Bronchial epithelial cell (primary cell): ENCODE data around the gene SGCA. TPM values are rescaled to one million over a fixed set of nuclear protein-coding genes. Genes with fewer than 3 reads are reported as not detected.

Source experiments
- DNase-seq: peaks from one replicate; pipeline ENCODE4 v3.0.0-alpha.2; 2010; ENCODE audit warnings: low read depth
- FAIRE-seq: peaks from 2 replicates; lab custom pipeline; 2011; peaks lifted over from hg19 to GRCh38; lab: Jason Lieb, UNC
- H3K27me3 ChIP-seq: 2 replicates; pipeline ENCODE4 v1.5.1; 2011; ENCODE audit warnings: low read length; ENCODE audit not compliant: control insufficient read depth, insufficient read depth
- H3K36me3 ChIP-seq: 2 replicates; pipeline ENCODE4 v1.5.1; 2011; ENCODE audit warnings: low read length; ENCODE audit not compliant: control insufficient read depth, insufficient read depth
- H3K4me3 ChIP-seq: 2 replicates; pipeline ENCODE4 v1.5.1; 2011; ENCODE audit warnings: mild to moderate bottlenecking, low read depth, low read length, control low read depth
- total RNA-seq: library from RNA; depleted of rRNA; stranded (reverse); fragments of >200 nt; gene quantifications from 2 replicates; pipeline ENCODE4 v1.2.1, GENCODE V29; 2014
- TF ChIP-seq, protein P1 (sequence below): IDR thresholded peaks from 2 replicates; pipeline ENCODE4 v1.5.1; 2011; ENCODE audit warnings: mild to moderate bottlenecking, moderate library complexity, low read length, control low read depth, inconsistent platforms; ENCODE audit not compliant: insufficient read depth, severe bottlenecking

SGCA gene
- total RNA-seq, 1 donor from 2014 or later: not detected

DNA sequence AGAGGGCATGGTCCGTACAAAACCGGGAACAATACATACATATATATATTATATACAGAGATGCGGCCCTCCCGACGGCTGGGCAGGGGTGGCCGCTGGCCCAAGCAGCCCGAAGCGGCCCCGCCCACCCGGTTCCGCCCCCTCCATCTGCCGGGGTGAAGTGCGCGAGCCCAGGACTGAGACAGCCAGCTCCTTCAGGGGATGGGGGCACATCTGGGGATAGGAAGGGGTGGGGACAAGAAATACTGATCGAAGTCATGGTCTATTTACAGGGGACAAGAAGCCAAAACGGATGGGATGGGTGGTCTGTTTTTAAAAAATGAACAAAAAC, 32.1 kb upstream of the SGCA start:
- no peaks in the 10 kb centered on the region for H3K27me3 ChIP-seq
- DNase-seq (no peak), FAIRE-seq (no peak)
- peaks cover 29% of the 10 kb centered on the region for H3K36me3 ChIP-seq
- TF ChIP-seq, protein P1, sequence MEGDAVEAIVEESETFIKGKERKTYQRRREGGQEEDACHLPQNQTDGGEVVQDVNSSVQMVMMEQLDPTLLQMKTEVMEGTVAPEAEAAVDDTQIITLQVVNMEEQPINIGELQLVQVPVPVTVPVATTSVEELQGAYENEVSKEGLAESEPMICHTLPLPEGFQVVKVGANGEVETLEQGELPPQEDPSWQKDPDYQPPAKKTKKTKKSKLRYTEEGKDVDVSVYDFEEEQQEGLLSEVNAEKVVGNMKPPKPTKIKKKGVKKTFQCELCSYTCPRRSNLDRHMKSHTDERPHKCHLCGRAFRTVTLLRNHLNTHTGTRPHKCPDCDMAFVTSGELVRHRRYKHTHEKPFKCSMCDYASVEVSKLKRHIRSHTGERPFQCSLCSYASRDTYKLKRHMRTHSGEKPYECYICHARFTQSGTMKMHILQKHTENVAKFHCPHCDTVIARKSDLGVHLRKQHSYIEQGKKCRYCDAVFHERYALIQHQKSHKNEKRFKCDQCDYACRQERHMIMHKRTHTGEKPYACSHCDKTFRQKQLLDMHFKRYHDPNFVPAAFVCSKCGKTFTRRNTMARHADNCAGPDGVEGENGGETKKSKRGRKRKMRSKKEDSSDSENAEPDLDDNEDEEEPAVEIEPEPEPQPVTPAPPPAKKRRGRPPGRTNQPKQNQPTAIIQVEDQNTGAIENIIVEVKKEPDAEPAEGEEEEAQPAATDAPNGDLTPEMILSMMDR: no peak
- no peak overlapping the region for H3K4me3 ChIP-seq

DNA sequence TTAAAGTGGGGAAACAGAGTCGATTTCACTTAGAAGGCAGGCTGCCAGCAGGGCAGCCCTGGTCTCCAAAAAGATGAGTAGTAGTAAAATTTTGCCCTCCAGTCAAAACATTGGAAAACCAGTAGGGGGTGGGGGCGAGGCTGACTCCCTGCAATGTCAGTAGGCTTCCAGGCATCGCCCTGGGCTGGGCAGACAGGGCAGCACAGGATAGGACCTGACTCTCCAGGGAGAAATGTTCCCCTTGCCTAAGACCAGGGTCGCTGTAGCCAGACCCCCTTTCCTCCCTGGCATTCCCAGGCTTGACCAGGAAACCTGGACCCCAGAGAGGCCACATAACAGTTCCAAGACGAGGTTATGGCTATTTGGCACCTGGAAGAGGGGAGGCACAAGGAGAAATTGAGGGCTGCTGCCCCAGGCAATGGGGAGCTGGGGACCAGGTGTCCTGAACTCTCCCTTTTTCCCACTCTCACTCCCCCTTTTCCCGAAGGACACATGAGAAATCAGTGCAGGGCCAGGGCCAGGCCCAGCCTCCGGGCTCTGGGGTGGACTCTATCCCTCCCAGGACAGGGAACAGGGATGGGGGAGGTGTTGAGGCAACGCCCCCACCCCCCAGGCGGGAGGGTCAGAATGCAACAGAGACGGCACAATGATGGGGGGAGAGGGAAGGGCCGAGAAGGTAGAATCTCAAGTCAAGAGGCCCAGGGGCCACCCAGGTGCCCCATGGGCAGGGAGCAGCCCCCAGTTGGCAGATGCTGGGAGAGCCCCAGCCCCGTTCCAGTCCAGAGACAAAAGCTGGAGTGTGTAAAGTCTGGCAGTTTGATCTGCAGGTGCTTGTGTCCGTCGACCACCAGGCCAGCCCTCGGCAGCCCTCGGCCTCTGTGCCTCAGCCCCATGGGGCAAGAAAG, 31.3 kb upstream of the SGCA start:
- no peaks in the 10 kb centered on the region for H3K27me3 ChIP-seq
- FAIRE-seq: no peak

DNA sequence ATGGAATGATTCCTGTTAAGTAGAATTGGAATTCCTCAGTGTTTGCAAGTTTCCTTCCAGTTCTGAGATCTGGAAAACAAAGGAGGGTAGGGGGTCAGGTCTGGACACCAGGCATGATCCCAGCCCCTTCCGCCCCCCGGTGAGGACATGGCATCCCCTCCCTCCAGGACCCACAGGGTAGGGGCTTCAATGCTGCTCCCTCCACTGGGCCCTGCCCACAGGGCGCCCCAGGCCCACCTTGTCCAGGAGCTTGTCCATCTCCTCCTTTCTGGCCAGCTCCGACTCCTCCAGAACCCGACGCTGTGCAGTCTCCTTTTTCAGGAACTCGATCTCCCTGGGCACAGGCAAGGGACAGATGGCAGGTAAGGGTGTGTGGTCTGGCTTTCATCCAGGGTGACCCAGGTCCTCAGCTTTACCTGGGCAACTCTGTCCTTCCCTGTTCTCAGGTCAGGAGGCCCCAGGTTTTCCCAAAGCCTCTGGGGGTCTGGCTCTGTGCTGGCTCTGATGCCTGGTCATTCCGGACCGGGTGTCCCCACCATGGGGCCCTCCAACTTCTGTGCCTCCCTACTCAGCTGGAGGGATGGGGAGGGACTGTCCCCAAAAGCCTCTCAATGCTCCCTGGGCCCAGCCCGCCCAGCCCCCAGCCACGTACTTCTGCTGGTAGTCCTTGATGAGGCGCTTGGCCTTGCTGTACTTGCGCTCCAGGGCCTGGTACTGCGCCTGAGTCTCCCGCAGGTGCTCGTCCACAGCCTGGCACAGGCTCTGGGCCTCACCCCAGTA, 30.3 kb upstream of the SGCA start:
- Histone ChIP-seq H3K27me3 (no peaks in the 10 kb centered on the region), H3K36me3 (peaks cover 44% of the 10 kb centered on the region), H3K4me3 (no peak overlapping the region)
- no peak for DNase-seq
- TF ChIP-seq, protein P1: no peak
- no peak for FAIRE-seq

More for the DNA sequence above, 31.3 kb upstream of the SGCA start:
- Histone ChIP-seq H3K4me3 (no peak overlapping the region), H3K36me3 (peaks cover 36% of the 10 kb centered on the region)
- TF ChIP-seq, protein P1: no peak
- no peak for DNase-seq

DNA sequence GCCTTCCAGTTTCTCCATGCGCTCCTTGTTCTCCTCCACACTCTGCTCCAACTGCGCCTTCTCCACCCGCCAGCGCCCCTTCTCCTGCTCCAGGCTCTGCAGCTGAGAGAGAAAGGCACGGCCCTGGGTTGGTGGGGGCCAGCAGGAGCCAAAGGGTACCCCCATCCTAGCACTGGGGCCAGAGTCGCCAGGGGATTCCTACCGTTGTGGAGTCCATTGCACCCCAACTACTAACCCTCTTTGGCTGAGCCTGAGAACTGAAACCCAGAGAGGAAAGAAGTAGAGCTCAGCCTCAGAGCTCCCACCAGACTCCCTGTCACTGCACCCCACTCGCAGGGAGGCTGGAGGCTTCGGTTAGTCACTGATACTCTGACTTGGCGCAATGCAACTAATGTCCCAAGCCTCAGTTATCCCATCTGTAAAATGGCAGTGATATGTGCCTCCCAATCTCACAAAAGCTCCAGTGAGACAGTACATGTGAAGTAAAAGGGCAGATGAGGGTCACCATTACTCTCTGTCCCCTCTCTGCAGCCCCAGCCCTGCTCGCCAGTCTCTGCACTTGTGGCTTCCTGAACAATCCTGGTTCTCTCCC, 29.6 kb upstream of the SGCA start:
- Histone ChIP-seq H3K27me3 (no peaks in the 10 kb centered on the region), H3K4me3 (no peak overlapping the region), H3K36me3 (peaks cover 49% of the 10 kb centered on the region)
- FAIRE-seq (no peak), DNase-seq (no peak)
- TF ChIP-seq, protein P1: no peak

DNA sequence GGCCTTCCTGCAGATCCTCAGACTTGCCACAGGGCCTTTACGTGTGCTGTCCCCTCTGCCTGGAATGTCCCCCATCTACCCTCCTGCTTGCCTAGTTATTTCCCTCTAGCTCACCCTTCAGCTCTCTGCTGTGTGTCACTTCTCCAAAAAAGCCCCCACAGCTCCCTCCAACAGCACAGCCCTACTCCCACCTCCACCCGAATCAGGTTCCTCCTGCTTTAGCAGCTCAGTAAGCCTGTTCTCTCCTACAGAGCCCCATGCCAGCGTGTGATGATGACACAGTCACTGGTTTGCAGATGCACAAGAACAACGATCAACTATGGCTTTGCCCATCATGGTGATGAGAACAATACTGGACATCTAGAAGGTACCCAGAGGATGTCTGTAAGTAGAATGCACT, 28.8 kb upstream of the SGCA start:
- DNase-seq (no peak), FAIRE-seq (peak; percentile 55)
- Histone ChIP-seq H3K36me3 (peaks cover 53% of the 10 kb centered on the region), H3K27me3 (no peaks in the 10 kb centered on the region), H3K4me3 (no peak overlapping the region)
- TF ChIP-seq, protein P1: no peak
